Measurements from ENCODE around the gene TRIM40. TPM values are rescaled to one million over a fixed set of nuclear protein-coding genes. Genes with fewer than 3 reads are reported as not detected.

Gene TRIM40
- total and polyA plus RNA-seq, 2 of the 13 experiments (the other 11 are each of a cell fraction or from before 2014, with no cell fraction given): 0.58 TPM; not detected in 1

GRCh38 chr6:30150671-30151395, 14.9 kb downstream of the TRIM40 start (continued):
- no peak for TF ChIP-seq ZNF318 (CRISPR knock-in tag; IDR thresholded peaks at IDR 0.05)
- no peak for TF ChIP-seq ETS1 (CRISPR knock-in tag; IDR thresholded peaks at IDR 0.05)

Data from HepG2 (cell line).